LoVo (cell line): Measurements from ENCODE around the gene CDKAL1.

ENCODE experiments used
- DNase-seq: peaks from one replicate; pipeline ENCODE4 v3.0.0-alpha.2; 2016; ENCODE audit warnings: low spot score

CDKAL1 gene

DNA sequence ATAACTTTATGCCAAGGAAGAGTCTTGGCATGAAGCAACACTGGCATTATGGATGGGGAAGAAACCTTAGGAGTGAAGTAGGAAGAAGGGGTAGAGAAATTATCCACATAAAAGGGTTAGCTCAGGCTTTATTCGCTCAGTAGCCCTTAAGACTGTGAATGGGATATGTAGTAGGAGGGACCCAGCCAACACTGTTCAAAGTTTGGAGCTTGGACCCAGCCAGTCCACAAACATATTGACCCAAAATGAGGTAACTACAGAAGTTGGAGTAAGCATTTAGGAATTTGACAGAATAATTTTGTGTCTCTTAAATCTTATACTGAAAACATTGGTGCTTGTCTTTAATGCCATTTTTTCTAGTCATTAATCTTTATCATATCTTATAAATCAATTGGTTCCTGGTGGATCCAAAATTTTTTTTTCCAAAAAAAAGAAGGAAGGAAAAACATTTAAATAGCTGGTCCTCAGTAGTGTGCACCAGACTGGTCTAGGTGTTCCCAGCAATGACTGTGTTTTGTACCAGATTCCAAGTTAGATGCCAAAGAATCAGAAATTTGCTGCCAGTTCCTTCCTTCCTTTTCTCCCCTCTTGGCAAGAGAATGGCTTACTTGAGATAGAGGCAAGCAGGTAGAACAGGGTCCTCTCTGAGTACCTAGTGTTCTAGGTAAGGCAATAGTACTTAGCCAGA is 607.5 kb downstream of the CDKAL1 start:
- no peak for DNase-seq

DNA sequence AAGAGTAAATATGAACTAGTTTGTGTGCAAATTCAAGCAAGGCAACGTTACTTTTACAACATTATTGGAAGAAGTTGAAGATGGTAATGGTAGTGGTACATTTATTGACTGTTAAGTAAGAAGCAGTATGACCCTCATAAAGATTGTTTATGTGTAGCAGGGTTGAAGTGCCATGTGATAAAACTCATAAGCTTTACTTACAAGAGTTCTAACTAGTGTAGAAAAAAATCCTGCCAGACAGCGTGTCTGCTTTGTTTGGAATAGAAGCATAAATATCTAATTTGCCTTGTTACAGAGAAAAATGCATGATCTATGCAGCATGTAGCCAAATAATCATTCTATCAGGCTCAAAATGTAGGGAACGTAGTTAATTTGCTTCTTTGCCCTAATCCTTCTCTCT is 608.5 kb downstream of the CDKAL1 start:
- no peak for DNase-seq

DNA sequence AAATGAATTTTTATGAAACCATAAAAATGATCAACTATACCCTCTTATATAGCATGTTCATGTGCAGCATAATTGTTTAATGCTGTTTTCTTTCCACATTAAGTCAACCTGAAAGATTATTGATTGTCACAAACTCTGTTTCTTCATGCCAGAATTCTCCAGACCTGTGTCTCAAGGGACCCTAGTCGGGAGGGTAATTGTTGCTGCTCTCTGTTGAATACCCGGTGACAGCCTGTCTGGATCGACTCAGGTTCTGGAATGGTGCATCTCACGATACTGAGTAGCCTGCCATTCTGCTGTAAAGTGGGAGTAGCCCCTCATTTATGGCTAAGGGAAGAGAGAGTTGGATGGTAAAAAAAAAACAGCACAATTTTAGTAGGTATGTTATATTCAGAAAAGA is 609.4 kb downstream of the CDKAL1 start:
- no peak for DNase-seq

DNA sequence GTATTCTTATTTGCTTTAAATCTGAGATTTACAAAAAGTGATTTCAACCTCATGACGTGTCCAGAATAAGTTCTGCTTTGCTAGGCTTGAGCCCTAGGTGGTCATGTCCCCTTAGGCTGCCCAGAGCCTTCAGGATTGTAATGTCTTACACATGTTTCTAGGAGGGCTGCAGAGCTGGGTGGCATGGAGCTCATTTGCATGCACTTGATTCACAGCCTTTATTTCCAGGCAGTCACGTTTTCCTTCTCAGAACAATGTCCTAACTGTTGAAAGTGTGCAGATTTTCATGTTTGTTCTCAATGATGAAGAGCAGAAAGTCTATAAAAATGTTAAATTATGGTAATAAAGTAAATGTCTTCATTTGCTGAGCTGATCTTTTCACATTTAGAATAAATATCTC is 610.7 kb downstream of the CDKAL1 start:
- DNase-seq, result no peak

GRCh38 chr6:21147995-21148394 is 613.7 kb downstream of the CDKAL1 start:
- no peak for DNase-seq

DNA sequence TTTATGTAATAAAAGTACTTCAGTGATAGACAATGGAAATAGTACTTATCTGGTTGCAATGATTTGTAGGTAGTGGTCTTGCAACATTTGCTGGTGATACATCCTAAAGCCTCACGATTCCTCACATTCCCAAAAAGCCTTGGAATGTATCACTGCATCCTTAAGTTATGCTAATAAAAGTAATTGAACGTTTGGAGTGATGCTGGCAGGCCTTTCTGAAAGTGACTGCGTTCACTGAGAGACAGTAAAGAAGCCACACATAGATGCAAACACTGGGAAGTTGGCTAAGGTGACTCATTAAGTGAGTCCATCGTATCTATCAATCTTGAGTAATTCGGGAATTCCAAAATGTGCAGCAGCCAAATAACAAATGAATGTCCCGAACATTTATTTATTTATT is 615.2 kb downstream of the CDKAL1 start:
- DNase-seq, result no peak

DNA sequence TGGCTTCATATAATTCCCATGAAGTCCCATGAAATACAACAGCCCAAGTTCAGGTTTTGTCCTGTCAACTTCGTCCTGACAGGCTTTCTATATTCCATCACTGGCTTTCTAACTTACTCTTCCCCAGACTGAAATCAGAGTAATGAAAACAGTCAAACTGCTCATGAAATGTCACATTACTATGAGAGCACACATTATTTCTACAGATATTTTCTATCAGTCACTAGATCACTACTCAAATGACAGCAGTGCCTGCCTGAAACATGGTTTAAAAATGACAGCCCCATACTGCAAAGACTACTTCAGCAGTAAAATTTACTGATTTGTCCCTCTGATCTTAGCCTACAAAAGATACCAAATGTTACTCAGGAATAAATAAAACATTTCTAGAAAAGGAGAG is 616.4 kb downstream of the CDKAL1 start:
- no peak for DNase-seq

DNA sequence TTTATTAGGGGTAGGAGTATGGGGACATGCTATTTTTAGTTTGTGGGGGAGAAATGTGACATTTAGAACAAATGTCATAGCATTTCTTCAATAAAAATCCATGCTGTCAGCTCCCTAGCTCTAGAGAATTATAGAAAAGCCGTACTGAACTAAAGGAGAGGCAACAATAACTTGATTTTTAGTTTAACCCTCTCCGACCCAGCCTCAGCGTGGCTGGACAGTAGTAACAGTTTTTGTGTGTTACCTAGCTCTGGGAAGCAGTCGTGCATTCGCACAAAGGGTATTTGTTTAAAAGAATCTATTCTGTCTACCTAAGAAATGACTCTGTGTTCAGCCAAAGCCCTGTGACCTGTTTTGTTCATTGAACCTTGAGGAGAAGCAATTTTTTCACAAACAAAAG is 616.9 kb downstream of the CDKAL1 start:
- no peak for DNase-seq

DNA sequence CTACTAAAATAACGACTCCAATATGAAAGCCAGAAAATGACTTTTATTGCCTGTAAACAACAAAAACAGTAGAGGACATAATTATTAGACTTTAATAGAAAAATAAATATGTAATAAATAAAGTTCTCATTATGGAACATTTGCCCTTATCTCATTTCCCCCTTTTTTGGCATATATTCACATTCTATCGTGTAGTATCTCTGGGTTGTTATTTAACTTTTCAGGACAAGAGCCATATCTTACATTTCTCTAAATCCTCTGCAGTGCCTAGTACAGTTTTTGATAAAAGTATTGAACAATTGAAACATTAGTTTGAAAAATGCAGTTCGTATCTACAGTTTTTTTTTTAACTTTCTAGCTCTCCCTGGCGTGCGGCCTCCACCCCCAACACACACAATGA is 617.3 kb downstream of the CDKAL1 start:
- no peak for DNase-seq

DNA sequence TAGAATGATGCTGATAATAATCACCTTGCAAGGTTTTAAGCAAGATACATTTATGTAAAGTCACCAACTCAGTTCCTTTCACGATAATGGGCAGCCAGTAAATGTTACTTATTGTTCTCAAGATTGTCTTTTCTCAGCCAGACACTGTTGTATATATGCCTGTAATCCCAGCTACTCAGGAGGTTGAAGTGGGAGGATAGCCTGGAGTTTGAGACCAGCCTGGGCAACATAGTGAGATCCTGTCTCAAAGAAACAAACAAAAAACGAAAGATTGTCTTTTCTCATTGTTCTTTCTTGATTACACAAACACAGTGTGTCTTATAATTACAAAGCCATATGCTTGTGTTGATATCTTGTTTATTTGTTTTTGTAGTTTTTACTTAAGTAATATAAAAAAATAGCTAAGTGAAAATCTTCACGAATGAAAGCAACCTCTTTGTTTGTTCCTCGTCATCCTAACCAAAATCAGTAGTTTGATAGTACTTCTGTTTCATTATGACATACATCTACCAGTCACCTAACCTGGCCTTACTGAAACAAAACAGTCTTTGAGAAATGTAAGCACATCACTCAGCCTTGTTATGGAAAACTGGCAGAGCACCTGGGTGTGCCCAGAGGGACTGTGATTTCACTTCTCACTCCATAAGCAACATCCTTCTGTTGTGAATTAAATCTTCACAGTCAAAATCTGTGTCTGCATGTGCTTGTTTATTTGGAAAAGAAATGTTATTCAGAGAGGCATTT is 623.1 kb downstream of the CDKAL1 start:
- DNase-seq, result no peak

- no peak for DNase-seq
Observed at GRCh38 chr6:21158149-21158548, 623.9 kb downstream of the CDKAL1 start.

GRCh38 chr6:21158873-21159272 is 624.6 kb downstream of the CDKAL1 start:
- no peak for DNase-seq

DNA sequence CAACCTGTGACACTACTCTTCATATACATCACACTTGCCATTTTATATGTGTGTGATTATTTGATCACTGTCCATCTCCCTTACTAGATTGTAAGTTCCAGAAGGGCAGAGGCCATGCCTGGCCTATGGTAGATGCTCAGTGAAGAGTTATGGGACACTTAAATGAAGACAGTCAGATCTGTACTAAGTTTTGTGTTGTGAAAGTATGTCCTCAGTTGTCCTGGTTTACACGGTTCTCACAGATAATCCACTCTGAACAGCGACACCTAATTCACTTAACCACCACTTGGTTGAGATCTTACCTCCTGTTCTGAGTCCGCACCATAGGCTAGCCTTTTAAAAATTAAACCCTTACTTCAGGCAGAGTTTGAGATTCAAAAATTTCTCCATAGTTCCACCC is 625.2 kb downstream of the CDKAL1 start:
- no peak for DNase-seq

DNA sequence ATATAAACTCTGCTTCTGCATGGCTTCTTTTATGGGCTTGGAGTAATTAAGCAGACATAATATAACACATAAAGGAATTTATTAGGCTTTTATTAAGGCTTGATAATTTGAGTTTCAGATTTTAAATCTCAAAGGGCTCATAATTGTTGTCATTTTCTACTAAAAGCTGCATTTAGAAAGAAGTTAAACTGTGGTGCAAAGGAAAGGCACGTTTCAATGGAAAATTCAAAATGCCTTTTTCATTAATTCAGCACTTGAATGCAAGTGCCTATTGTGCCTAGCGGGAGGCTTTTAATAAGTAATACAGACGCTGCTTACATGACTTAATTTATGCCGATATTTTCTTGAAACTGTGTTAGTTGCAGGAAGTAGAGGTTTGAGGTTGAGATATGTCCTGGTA is 627.5 kb downstream of the CDKAL1 start:
- DNase-seq, result no peak

GRCh38 chr6:21163110-21163837 is 629.0 kb downstream of the CDKAL1 start:
- peak; percentile 1 for DNase-seq

GRCh38 chr6:21163838-21164180 is 629.6 kb downstream of the CDKAL1 start:
- DNase-seq, result no peak

- no peak for DNase-seq
Observed at GRCh38 chr6:21164768-21165326, 630.6 kb downstream of the CDKAL1 start.

DNA sequence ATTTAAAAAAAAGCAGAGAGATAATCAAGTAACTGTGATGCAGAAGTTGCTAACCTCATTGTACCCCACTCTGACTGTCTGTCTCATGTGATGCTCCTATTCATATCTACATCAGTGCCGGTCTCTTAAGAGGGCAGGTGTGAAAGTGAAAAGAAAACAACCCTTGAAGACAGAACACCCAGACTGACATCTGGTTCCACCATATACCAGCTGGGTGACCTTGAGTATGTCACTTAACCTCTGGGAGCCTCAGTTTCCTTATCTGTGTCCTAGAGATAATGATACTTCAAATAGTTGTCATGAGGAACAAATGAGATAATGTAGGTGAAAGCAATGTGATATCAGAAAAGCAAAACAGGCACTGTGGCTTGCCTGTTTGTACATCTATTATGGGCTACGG is 632.5 kb downstream of the CDKAL1 start:
- DNase-seq, result no peak

GRCh38 chr6:21167790-21168189 is 633.5 kb downstream of the CDKAL1 start:
- DNase-seq, result no peak

GRCh38 chr6:21171801-21172200 is 637.5 kb downstream of the CDKAL1 start:
- no peak for DNase-seq

GRCh38 chr6:21173031-21173430 is 638.8 kb downstream of the CDKAL1 start:
- no peak for DNase-seq

- no peak for DNase-seq
Observed at GRCh38 chr6:21173678-21174077, 639.4 kb downstream of the CDKAL1 start.

DNA sequence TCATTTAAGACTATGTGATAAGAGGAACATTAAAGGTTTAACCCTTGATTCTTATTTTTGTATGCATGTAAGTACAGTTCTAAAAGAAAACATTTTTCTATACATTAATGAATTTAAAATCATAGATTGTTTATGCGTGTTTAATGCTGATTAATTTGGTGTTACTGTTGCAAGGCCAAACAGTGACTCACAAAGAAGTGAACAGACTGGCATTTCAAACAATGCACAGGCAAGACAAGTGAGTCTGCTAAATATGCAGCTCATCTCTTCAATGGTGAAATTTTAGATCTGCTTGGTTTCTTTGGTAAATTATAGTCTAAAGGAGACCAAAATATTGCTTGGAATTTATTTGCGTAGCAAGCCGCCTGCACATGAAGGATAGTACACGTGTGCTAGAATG is 641.9 kb downstream of the CDKAL1 start:
- DNase-seq, result no peak
